Omental fat pad (tissue), 4 donors: ENCODE results near the gene C9orf72. TPM values are rescaled to one million over a fixed set of nuclear protein-coding genes. Genes with fewer than 3 reads are reported as not detected.

Experiments used
- ATAC-seq: fragments of 150-250 bp; one replicate; pipeline ENCODE4 v1.9.1; 2016; ENCODE audit warnings: mild to moderate bottlenecking, moderate library complexity; ENCODE audit not compliant: low FRiP score
- DNase-seq: peaks from one replicate; pipeline ENCODE4 v3.0.0-alpha.2; 2019; ENCODE audit warnings: low spot score
- total RNA-seq, 4 donors: library from RNA; depleted of rRNA; stranded (reverse); fragments of >200 nt; gene quantifications; one replicate each; pipeline ENCODE4 v1.1.0, GENCODE V29; 2016
- TF ChIP-seq, protein P1 (sequence below), 3 donors: fragments of 450-650 bp; IDR thresholded peaks; one replicate each; pipeline ENCODE4 v1.5.1; 2016 to 2017; ENCODE audit warnings: antibody characterized with exemption in 3 of 3, mild to moderate bottlenecking in 3 of 3, moderate library complexity in 2 of 3

The C9orf72 gene
- total RNA-seq, 4 donors from 2014 or later: 28.6 to 48.6 (median 31.2) TPM

GRCh38 chr9:27519466-27520465, 53.5 kb downstream of the C9orf72 start:
- no peak for ATAC-seq
- TF ChIP-seq, protein P1, sequence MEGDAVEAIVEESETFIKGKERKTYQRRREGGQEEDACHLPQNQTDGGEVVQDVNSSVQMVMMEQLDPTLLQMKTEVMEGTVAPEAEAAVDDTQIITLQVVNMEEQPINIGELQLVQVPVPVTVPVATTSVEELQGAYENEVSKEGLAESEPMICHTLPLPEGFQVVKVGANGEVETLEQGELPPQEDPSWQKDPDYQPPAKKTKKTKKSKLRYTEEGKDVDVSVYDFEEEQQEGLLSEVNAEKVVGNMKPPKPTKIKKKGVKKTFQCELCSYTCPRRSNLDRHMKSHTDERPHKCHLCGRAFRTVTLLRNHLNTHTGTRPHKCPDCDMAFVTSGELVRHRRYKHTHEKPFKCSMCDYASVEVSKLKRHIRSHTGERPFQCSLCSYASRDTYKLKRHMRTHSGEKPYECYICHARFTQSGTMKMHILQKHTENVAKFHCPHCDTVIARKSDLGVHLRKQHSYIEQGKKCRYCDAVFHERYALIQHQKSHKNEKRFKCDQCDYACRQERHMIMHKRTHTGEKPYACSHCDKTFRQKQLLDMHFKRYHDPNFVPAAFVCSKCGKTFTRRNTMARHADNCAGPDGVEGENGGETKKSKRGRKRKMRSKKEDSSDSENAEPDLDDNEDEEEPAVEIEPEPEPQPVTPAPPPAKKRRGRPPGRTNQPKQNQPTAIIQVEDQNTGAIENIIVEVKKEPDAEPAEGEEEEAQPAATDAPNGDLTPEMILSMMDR (IDR thresholded peaks at IDR 0.05): no peak
- no peak for DNase-seq

- ATAC-seq (no peak), DNase-seq (no peak)
- TF ChIP-seq, protein P1 (IDR thresholded peaks at IDR 0.05): no peak
Observed at GRCh38 chr9:27518809-27519208, 54.5 kb downstream of the C9orf72 start.

DNA sequence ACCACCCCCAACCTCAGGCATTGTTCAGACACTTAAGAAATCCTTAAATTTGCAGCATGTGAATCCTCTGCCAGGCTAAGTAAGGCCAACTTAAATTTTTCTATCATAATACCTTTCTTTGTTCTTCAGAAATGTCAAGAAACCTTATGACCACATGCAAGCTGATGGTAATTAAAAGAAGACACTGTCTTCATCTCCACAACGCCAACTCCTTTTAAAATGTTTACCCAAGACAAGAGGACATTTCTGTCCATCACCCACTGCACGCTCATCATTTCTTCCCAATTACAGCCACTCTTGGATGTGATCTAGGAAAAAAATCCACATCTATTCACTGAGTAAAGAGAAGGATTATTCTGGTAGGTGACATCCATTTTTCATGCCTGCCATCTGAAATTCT, 55.3 kb downstream of the C9orf72 start:
- DNase-seq (no peak), ATAC-seq (no peak)
- TF ChIP-seq, protein P1 (IDR thresholded peaks at IDR 0.05): no peak

DNA sequence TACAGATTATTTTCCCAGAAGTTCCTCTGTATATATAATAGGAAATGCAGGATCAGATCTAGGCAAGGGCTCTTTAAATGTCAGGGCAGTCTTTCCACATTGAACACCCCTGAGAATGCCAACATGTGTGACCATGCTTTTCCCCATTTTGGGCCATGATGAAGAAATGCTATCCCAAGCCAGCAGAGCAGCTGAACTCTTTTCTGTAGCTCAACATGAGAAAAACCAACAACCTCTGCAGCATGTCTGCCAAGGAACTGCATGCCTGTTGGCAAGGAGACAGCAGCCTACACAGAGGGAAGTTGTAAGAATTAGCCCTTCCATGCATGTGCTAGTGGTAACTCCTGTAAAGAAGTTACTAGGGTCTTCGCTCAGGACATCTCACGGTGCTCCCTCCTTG, 58.7 kb downstream of the C9orf72 start:
- TF ChIP-seq, protein P1 (IDR thresholded peaks at IDR 0.05): no peak
- DNase-seq (no peak), ATAC-seq (no peak)

GRCh38 chr9:27511771-27512170, 61.5 kb downstream of the C9orf72 start:
- DNase-seq: no peak
- no peak for ATAC-seq
- TF ChIP-seq, protein P1 (IDR thresholded peaks at IDR 0.05): no peak

DNA sequence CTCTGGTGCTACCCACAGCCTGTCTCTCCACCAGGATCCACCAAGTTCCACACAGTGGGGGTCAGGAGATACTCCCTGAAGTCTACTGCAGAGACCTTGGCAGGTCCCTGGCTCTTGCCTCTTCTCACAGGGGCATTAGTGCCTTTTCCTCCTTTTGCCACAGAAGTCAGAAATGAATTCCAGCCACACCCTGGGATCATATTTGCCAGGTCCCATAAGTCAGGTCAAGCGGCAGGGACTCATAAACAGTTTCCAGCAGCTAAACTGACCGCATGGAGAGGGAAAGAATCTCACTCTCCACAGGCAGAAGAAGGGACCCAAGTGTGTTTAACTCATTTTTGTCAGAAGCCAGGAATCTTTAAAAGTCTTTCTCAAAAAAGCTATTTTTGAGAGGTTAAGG, 62.5 kb downstream of the C9orf72 start:
- no peak for ATAC-seq
- DNase-seq: no peak
- TF ChIP-seq, protein P1 (IDR thresholded peaks at IDR 0.05): no peak

- DNase-seq: no peak
- no peak for ATAC-seq
- TF ChIP-seq, protein P1 (IDR thresholded peaks at IDR 0.05): no peak
Observed at GRCh38 chr9:27506981-27507380, 66.3 kb downstream of the C9orf72 start.
